NT2/D1 (cell line): ENCODE measurements around the gene B3GALT6.

Experiments used
- YY1 ChIP-seq: IDR thresholded peaks from 2 replicates; pipeline ENCODE4 v1.6.1; 2011; ENCODE audit not compliant: insufficient read length, insufficient read depth
- ZNF274 ChIP-seq: IDR thresholded peaks from 2 replicates; pipeline ENCODE4 v1.6.1; 2011; ENCODE audit warnings: mild to moderate bottlenecking, low read depth, low read length

GRCh38 chr1:1211541-1212441, 20.2 kb upstream of the B3GALT6 start:
- TF ChIP-seq YY1 (no peak), ZNF274 (no peak)
